Neuronal stem cell (in vitro differentiated cells): Measurements from ENCODE around the gene RXRB.

Experiments used
- DNase-seq: peaks from one replicate; pipeline ENCODE4 v3.0.0-alpha.2; 2013; ENCODE audit warnings: low spot score
- H2AFZ ChIP-seq: one replicate; pipeline ENCODE4 v1.6.1; 2013; ENCODE audit warnings: mild to moderate bottlenecking, low read length, inconsistent platforms
- H2AK5ac ChIP-seq: 2 replicates; pipeline ENCODE4 v1.6.1; 2013; ENCODE audit warnings: low read depth, mild to moderate bottlenecking, inconsistent platforms, low read length, moderate library complexity, mixed read lengths
- H2BK120ac ChIP-seq: 2 replicates; pipeline ENCODE4 v1.6.1; 2013; ENCODE audit warnings: low read depth, mild to moderate bottlenecking, inconsistent platforms, low read length, moderate library complexity, mixed read lengths
- H2BK12ac ChIP-seq: one replicate; pipeline ENCODE4 v1.6.1; 2013; ENCODE audit warnings: low read length, inconsistent platforms
- H2BK15ac ChIP-seq: 2 replicates; pipeline ENCODE4 v1.6.1; 2013; ENCODE audit warnings: mild to moderate bottlenecking, low read length, inconsistent platforms, mixed read lengths
- H2BK5ac ChIP-seq: one replicate; pipeline ENCODE4 v1.6.1; 2013; ENCODE audit warnings: inconsistent platforms, mild to moderate bottlenecking, low read length, moderate library complexity
- H3K14ac ChIP-seq: one replicate; pipeline ENCODE4 v1.6.1; 2013; ENCODE audit warnings: low read length, inconsistent platforms
- H3K18ac ChIP-seq: 2 replicates; pipeline ENCODE4 v1.6.1; 2013; ENCODE audit warnings: low read length, inconsistent platforms
- H3K23ac ChIP-seq: 2 replicates; pipeline ENCODE4 v1.6.1; 2013; ENCODE audit warnings: low read depth, mild to moderate bottlenecking, mixed read lengths, low read length, inconsistent platforms; ENCODE audit not compliant: poor library complexity
- H3K27ac ChIP-seq: replicated peaks from 3 replicates; pipeline ENCODE4 v1.5.1; 2013; ENCODE audit warnings: low read length, inconsistent platforms
- H3K27me3 ChIP-seq, 3 experiments: 2 replicates each; pipeline ENCODE4 v1.6.1; 2013; ENCODE audit warnings: low read length in 3 of 3, mild to moderate bottlenecking in 2 of 3, inconsistent platforms in 1 of 3, low read depth in 1 of 3, mixed read lengths in 1 of 3, moderate library complexity in 1 of 3; ENCODE audit not compliant: control insufficient read depth in 3 of 3, insufficient read depth in 3 of 3
- H3K36me3 ChIP-seq, 2 donors: replicated peaks in 1 of 2; 2 replicates each; pipeline ENCODE4 v1.6.1; 2013; ENCODE audit warnings: low read length in 2 of 2; ENCODE audit not compliant: control insufficient read depth in 2 of 2, insufficient read depth in 2 of 2
- H3K4ac ChIP-seq: 2 replicates; pipeline ENCODE4 v1.6.1; 2013; ENCODE audit warnings: inconsistent platforms, mild to moderate bottlenecking, low read length, moderate library complexity
- H3K4me1 ChIP-seq, 2 donors: 1 replicate in 1 of 2; 2 replicates in 1 of 2; pipeline ENCODE4 v1.6.1; 2013; ENCODE audit warnings: low read length in 2 of 2, low read depth in 1 of 2; ENCODE audit not compliant: control insufficient read depth in 2 of 2, insufficient read depth in 1 of 2
- H3K4me2 ChIP-seq: one replicate; pipeline ENCODE4 v1.6.1; 2013; ENCODE audit warnings: mild to moderate bottlenecking, low read length, inconsistent platforms; ENCODE audit not compliant: insufficient read depth, poor library complexity, severe bottlenecking
- H3K4me3 ChIP-seq, 2 donors: 2 replicates each; pipeline ENCODE4 v1.5.1; 2013; ENCODE audit warnings: low read length in 2 of 2, mild to moderate bottlenecking in 2 of 2, inconsistent platforms in 1 of 2, moderate library complexity in 1 of 2
- H3K79me1 ChIP-seq: one replicate; pipeline ENCODE4 v1.6.1; 2013; ENCODE audit warnings: low read depth, mild to moderate bottlenecking, inconsistent platforms, low read length, moderate library complexity
- H3K9ac ChIP-seq: one replicate; pipeline ENCODE4 v1.6.1; 2013; ENCODE audit warnings: mild to moderate bottlenecking, low read depth, low read length, inconsistent platforms; ENCODE audit not compliant: poor library complexity
- H3K9me3 ChIP-seq, 2 donors: replicated peaks in 1 of 2; 2 replicates each; pipeline versions ENCODE3 to v1.6.1; 2013; ENCODE audit warnings: low read length in 2 of 2, mild to moderate bottlenecking in 2 of 2, inconsistent platforms in 1 of 2, low read depth in 1 of 2, mixed read lengths in 1 of 2, moderate library complexity in 1 of 2; ENCODE audit not compliant: control insufficient read depth in 2 of 2, insufficient read depth in 1 of 2
- H4K8ac ChIP-seq: one replicate; pipeline ENCODE4 v1.6.1; 2013; ENCODE audit warnings: low read depth, mild to moderate bottlenecking, inconsistent platforms, low read length, moderate library complexity
- H4K91ac ChIP-seq: one replicate; pipeline ENCODE4 v1.6.1; 2013; ENCODE audit warnings: low read length, low read depth, mild to moderate bottlenecking, inconsistent platforms; ENCODE audit not compliant: poor library complexity
- WGBS, 2 donors: extraction: QIAGEN DNeasy Blood & Tissue Kit; methylation state at CpG; one replicate each; pipeline ENCODE4 v1.1.7; 2013; ENCODE audit warnings: missing lambda C conversion rate in 2 of 2, mixed read lengths in 1 of 2; ENCODE audit not compliant: insufficient read length in 2 of 2, insufficient replicate concordance in 1 of 2; ENCODE audit errors: extremely low coverage in 2 of 2; 5-methylcytosine and 5-hydroxymethylcytosine counted together

The RXRB gene

GRCh38 chr6:33175436-33176069 is 24.9 kb downstream of the RXRB start:
- no peaks in the 10 kb centered on the region for H3K36me3 ChIP-seq
- H3K4ac ChIP-seq: no peak overlapping the region
- H2BK120ac ChIP-seq: no peak overlapping the region
- H2BK15ac ChIP-seq: no peak overlapping the region
- H3K14ac ChIP-seq: no peak overlapping the region
- H4K91ac ChIP-seq: no peak overlapping the region
- no peak overlapping the region for H2AFZ ChIP-seq
- no CpG with 5 or more reads among the region's 10 CpGs for WGBS, 2 donors
- no peak overlapping the region for H3K4me3 ChIP-seq
- H4K8ac ChIP-seq: no peak overlapping the region
- H3K4me2 ChIP-seq: no peak overlapping the region
- H3K9ac ChIP-seq: no peak overlapping the region
- H2AK5ac ChIP-seq: no peak overlapping the region
- H2BK12ac ChIP-seq: no peak overlapping the region
- peaks cover 0 to 10% (median 0%) of the 10 kb centered on the region in 3 experiments for H3K27me3 ChIP-seq
- H3K79me1 ChIP-seq: peaks cover 2% of the 10 kb centered on the region
- peaks cover 0 to 3% of the 10 kb centered on the region in 2 donors for H3K4me1 ChIP-seq
- no peak overlapping the region for H2BK5ac ChIP-seq
- H3K9me3 ChIP-seq: no peaks in the 10 kb centered on the region
- peak overlapping the region; percentile 25 for H3K23ac ChIP-seq
- no peak overlapping the region for H3K27ac ChIP-seq
- no peak for DNase-seq
- no peak overlapping the region for H3K18ac ChIP-seq

DNA sequence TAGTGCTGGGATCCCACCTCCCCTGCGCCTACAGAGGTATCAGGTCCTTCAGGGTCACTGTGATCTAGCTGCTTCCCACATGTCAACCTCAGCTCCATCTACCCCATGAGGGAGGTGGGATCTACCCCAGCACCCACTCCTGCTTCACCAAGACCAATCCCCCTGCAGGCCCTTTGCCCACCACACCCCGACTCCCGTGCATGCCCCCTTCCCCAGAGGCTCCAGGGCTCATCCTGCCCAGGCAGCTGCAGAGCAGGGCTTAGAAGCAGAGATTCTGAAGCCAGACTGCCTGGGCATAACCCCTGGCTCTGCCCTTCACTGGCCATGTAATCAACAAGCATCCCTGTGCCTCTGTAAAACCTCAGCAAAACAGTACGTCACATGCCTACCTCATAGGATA is 25.7 kb downstream of the RXRB start:
- Histone ChIP-seq H3K9ac (no peak overlapping the region), H2AFZ (no peak overlapping the region), H3K27me3 (peaks cover 0 to 6% (median 0%) of the 10 kb centered on the region in 3 experiments), H3K18ac (no peak overlapping the region), H2BK5ac (no peak overlapping the region), H3K9me3 (no peaks in the 10 kb centered on the region), H3K27ac (no peak overlapping the region), H3K4ac (no peak overlapping the region), H3K14ac (no peak overlapping the region), H3K4me2 (no peak overlapping the region), H2BK15ac (no peak overlapping the region), H3K4me1 (peaks cover 0 to 3% of the 10 kb centered on the region in 2 donors), H3K36me3 (no peaks in the 10 kb centered on the region), H3K4me3 (no peak overlapping the region), H2BK12ac (no peak overlapping the region), H4K91ac (no peak overlapping the region), H3K79me1 (peaks cover 2% of the 10 kb centered on the region), H4K8ac (no peak overlapping the region), H2BK120ac (no peak overlapping the region), H3K23ac (no peak overlapping the region), H2AK5ac (no peak overlapping the region)
- no CpG with 5 or more reads among the region's 4 CpGs for WGBS, 2 donors
- no peak for DNase-seq

- H3K4me2 ChIP-seq: no peak overlapping the region
- peaks cover 2% of the 10 kb centered on the region for H3K79me1 ChIP-seq
- H4K8ac ChIP-seq: no peak overlapping the region
- H2BK5ac ChIP-seq: no peak overlapping the region
- H3K14ac ChIP-seq: no peak overlapping the region
- H2AK5ac ChIP-seq: peak overlapping the region; percentile 90
- peaks cover 0 to 3% of the 10 kb centered on the region in 2 donors for H3K4me1 ChIP-seq
- H3K27ac ChIP-seq: no peak overlapping the region
- peak overlapping the region; percentile 57 for H3K18ac ChIP-seq
- no peak overlapping the region for H3K4ac ChIP-seq
- H2BK15ac ChIP-seq: no peak overlapping the region
- no peak overlapping the region for H2AFZ ChIP-seq
- no CpG with 5 or more reads among the region's 11 CpGs for WGBS, 2 donors
- no peaks in the 10 kb centered on the region for H3K9me3 ChIP-seq
- no peak for DNase-seq
- no peak overlapping the region for H2BK12ac ChIP-seq
- peaks cover 0 to 4% (median 0%) of the 10 kb centered on the region in 3 experiments for H3K27me3 ChIP-seq
- H3K36me3 ChIP-seq: no peaks in the 10 kb centered on the region
- peak overlapping the region; percentile 21 for H3K9ac ChIP-seq
- no peak overlapping the region for H2BK120ac ChIP-seq
- H3K23ac ChIP-seq: no peak overlapping the region
- no peak overlapping the region for H3K4me3 ChIP-seq
- H4K91ac ChIP-seq: no peak overlapping the region
Measured at GRCh38 chr6:33173535-33174180, 26.8 kb downstream of the RXRB start.

- H3K9me3 ChIP-seq: no peaks in the 10 kb centered on the region
- no peaks in the 10 kb centered on the region for H3K36me3 ChIP-seq
- H3K4me1 ChIP-seq: peaks cover 0 to 1% of the 10 kb centered on the region in 2 donors
- peak overlapping the region; percentile 21 for H3K9ac ChIP-seq
- peak overlapping the region; percentile 30 for H2BK15ac ChIP-seq
- H3K4me3 ChIP-seq: no peak overlapping the region
- H3K27me3 ChIP-seq: peaks cover 0 to 4% (median 0%) of the 10 kb centered on the region in 3 experiments
- no peak overlapping the region for H3K27ac ChIP-seq
- H2BK120ac ChIP-seq: no peak overlapping the region
- peak overlapping the region; percentile 65 for H4K8ac ChIP-seq
- no peak overlapping the region for H3K4me2 ChIP-seq
- H2AFZ ChIP-seq: no peak overlapping the region
- H3K18ac ChIP-seq: peak overlapping the region; percentile 27
- peak; percentile 29 for DNase-seq
- WGBS, 2 donors: no CpG with 5 or more reads among the region's 16 CpGs
- no peak overlapping the region for H2BK12ac ChIP-seq
- H3K79me1 ChIP-seq: peaks cover 2% of the 10 kb centered on the region
- H3K14ac ChIP-seq: no peak overlapping the region
- H2AK5ac ChIP-seq: peak overlapping the region; percentile 90
- no peak overlapping the region for H3K23ac ChIP-seq
- H2BK5ac ChIP-seq: no peak overlapping the region
- H4K91ac ChIP-seq: no peak overlapping the region
- H3K4ac ChIP-seq: peak overlapping the region; percentile 93
Measured at GRCh38 chr6:33172688-33173534, 27.6 kb downstream of the RXRB start.
